IMR-90 (cell line): ENCODE measurements around the gene KCNK5. TPM values are rescaled to one million over a fixed set of nuclear protein-coding genes. Genes with fewer than 3 reads are reported as not detected.

Experiments
- ATAC-seq: fragments of 200-7000 bp; cut with Tn5 transposase; 2 replicates; pipeline ENCODE4 v1.9.1; 2020; ENCODE audit warnings: low read depth, mild to moderate bottlenecking, moderate library complexity
- BruUV-seq: library from RNA; stranded (reverse); fragments of 400-500 nt; replicated peaks from 2 replicates; lab custom pipeline; 2021; lab: Mats Ljungman, UMichigan
- CTCF ChIA-PET: fragments of 300-600 bp; formaldehyde crosslinking; extraction: SDS; loops from one replicate; lab custom pipeline; 2021; ENCODE audit warnings: antibody characterized with exemption; lab: Yijun Ruan, JAX
- POLR2A ChIA-PET: fragments of 300-600 bp; sonication (Branson Sonifier 250); formaldehyde crosslinking; loops from one replicate; lab custom pipeline; 2022; ENCODE audit warnings: antibody characterized with exemption; ENCODE audit not compliant: unreplicated experiment; lab: Charles Lee
- DNase-seq: peaks from one replicate; pipeline ENCODE4 v3.0.0; 2013
- H2AFZ ChIP-seq: replicated peaks from 2 replicates; pipeline ENCODE3; 2013; ENCODE audit warnings: low read length, mild to moderate bottlenecking; ENCODE audit not compliant: poor library complexity
- H2AK5ac ChIP-seq: 2 replicates; pipeline ENCODE4 v1.6.1; 2013; ENCODE audit warnings: low read depth, low read length, inconsistent platforms
- H2AK9ac ChIP-seq: replicated peaks from 2 replicates; pipeline ENCODE3; 2013; ENCODE audit warnings: mild to moderate bottlenecking, low read depth, low read length, moderate library complexity; ENCODE audit not compliant: poor library complexity
- H2BK120ac ChIP-seq: 2 replicates; pipeline ENCODE4 v1.6.1; 2013; ENCODE audit warnings: low read depth, low read length, inconsistent platforms
- H2BK15ac ChIP-seq: 3 replicates; pipeline ENCODE4 v1.6.1; 2013; ENCODE audit warnings: low read depth, low read length, inconsistent platforms
- H2BK20ac ChIP-seq: 2 replicates; pipeline ENCODE4 v1.6.1; 2013; ENCODE audit warnings: low read depth, mild to moderate bottlenecking, inconsistent platforms, low read length, moderate library complexity
- H2BK5ac ChIP-seq: 2 replicates; pipeline ENCODE4 v1.6.1; 2013; ENCODE audit warnings: mild to moderate bottlenecking, low read depth, low read length, inconsistent platforms; ENCODE audit not compliant: poor library complexity, severe bottlenecking
- H3K14ac ChIP-seq: replicated peaks from 2 replicates; pipeline ENCODE4 v1.6.1; 2013; ENCODE audit warnings: low read depth, low read length, inconsistent platforms
- H3K18ac ChIP-seq: 2 replicates; pipeline ENCODE4 v1.6.1; 2013; ENCODE audit warnings: low read depth, low read length, control low read depth
- H3K23ac ChIP-seq: 2 replicates; pipeline ENCODE4 v1.6.1; 2013; ENCODE audit warnings: low read depth, low read length, inconsistent platforms
- H3K27ac ChIP-seq: 2 replicates; pipeline ENCODE4 v1.5.1; 2013; ENCODE audit warnings: mild to moderate bottlenecking, control low read depth, low read length; ENCODE audit not compliant: insufficient read depth
- H3K27me3 ChIP-seq: 2 replicates; pipeline ENCODE4 v1.6.1; 2013; ENCODE audit warnings: low read length; ENCODE audit not compliant: control insufficient read depth, insufficient read depth
- H3K36me3 ChIP-seq: 2 replicates; pipeline ENCODE4 v1.6.1; 2013; ENCODE audit warnings: low read length, mixed read lengths; ENCODE audit not compliant: control insufficient read depth, insufficient read depth
- H3K4ac ChIP-seq: 2 replicates; pipeline ENCODE4 v1.6.1; 2013; ENCODE audit warnings: low read depth, low read length, inconsistent platforms
- H3K4me1 ChIP-seq: 2 replicates; pipeline ENCODE4 v1.6.1; 2013; ENCODE audit warnings: low read length, mixed read lengths; ENCODE audit not compliant: control insufficient read depth, insufficient read depth
- H3K4me2 ChIP-seq: 2 replicates; pipeline ENCODE4 v1.6.1; 2013; ENCODE audit warnings: low read depth, mild to moderate bottlenecking, control low read depth, low read length, moderate library complexity
- H3K4me3 ChIP-seq: 2 replicates; pipeline ENCODE4 v1.5.1; 2013; ENCODE audit warnings: low read depth, mild to moderate bottlenecking, control low read depth, low read length, moderate library complexity; ENCODE audit not compliant: insufficient read depth
- H3K56ac ChIP-seq: 2 replicates; pipeline ENCODE4 v1.6.1; 2013; ENCODE audit warnings: low read length, inconsistent platforms; ENCODE audit not compliant: insufficient read depth; ENCODE audit errors: extremely low read depth
- H3K79me1 ChIP-seq, 2 experiments: 2 replicates each; pipeline ENCODE4 v1.6.1; 2013; ENCODE audit warnings: low read length in 2 of 2, inconsistent platforms in 1 of 2, low read depth in 1 of 2
- H3K9ac ChIP-seq: 2 replicates; pipeline ENCODE4 v1.6.1; 2013; ENCODE audit warnings: low read depth, low read length, control low read depth
- H3K9me1 ChIP-seq: 2 replicates; pipeline ENCODE4 v1.6.1; 2013; ENCODE audit warnings: low read length, inconsistent platforms; ENCODE audit not compliant: insufficient read depth
- H3K9me3 ChIP-seq: 2 replicates; pipeline ENCODE4 v1.6.1; 2013; ENCODE audit warnings: low read length; ENCODE audit not compliant: control insufficient read depth, insufficient read depth
- H4K20me1 ChIP-seq: 2 replicates; pipeline ENCODE4 v1.6.1; 2013; ENCODE audit warnings: low read length, inconsistent platforms; ENCODE audit not compliant: insufficient read depth
- H4K5ac ChIP-seq: 2 replicates; pipeline ENCODE4 v1.6.1; 2013; ENCODE audit warnings: mild to moderate bottlenecking, low read depth, low read length, control low read depth
- H4K8ac ChIP-seq, 2 experiments: 2 replicates each; pipeline ENCODE4 v1.6.1; 2013; ENCODE audit warnings: low read depth in 2 of 2, low read length in 2 of 2, control low read depth in 1 of 2, inconsistent platforms in 1 of 2
- H4K91ac ChIP-seq: 2 replicates; pipeline ENCODE4 v1.6.1; 2013; ENCODE audit warnings: low read depth, low read length, inconsistent platforms; ENCODE audit not compliant: insufficient read depth
- BHLHE40 ChIP-seq: fragments of 150-350 bp; IDR thresholded peaks from 2 replicates; pipeline ENCODE4 v1.6.1; 2016; ENCODE audit warnings: mild to moderate bottlenecking, low read depth, low read length
- CEBPB ChIP-seq: IDR thresholded peaks from 2 replicates; pipeline ENCODE4 v1.6.1; 2012; ENCODE audit warnings: low read depth, low read length, improper control_type of control experiment
- CHD1 ChIP-seq: IDR thresholded peaks from 2 replicates; pipeline ENCODE4 v1.6.1; 2012; ENCODE audit warnings: low read depth, low read length, improper control_type of control experiment
- FOS ChIP-seq: fragments of 150-350 bp; IDR thresholded peaks from 2 replicates; pipeline ENCODE4 v1.6.1; 2016; ENCODE audit warnings: low read depth, low read length
- MAFK ChIP-seq: IDR thresholded peaks from 2 replicates; pipeline ENCODE4 v1.6.1; 2012; ENCODE audit warnings: low read depth, low read length, improper control_type of control experiment
- MAZ ChIP-seq: IDR thresholded peaks from 2 replicates; pipeline ENCODE4 v1.6.1; 2012; ENCODE audit warnings: low read depth, mild to moderate bottlenecking, low read length, improper control_type of control experiment, moderate library complexity, borderline replicate concordance
- MXI1 ChIP-seq: IDR thresholded peaks from 2 replicates; pipeline ENCODE4 v1.6.1; 2012; ENCODE audit warnings: low read depth, mild to moderate bottlenecking, low read length, moderate library complexity, borderline replicate concordance
- POLR2A ChIP-seq: IDR thresholded peaks from 2 replicates; pipeline ENCODE4 v1.6.1; 2012; ENCODE audit warnings: mild to moderate bottlenecking, low read depth, low read length
- RCOR1 ChIP-seq: IDR thresholded peaks from 2 replicates; pipeline ENCODE4 v1.6.1; 2012; ENCODE audit warnings: mild to moderate bottlenecking, low read length, improper control_type of control experiment; ENCODE audit not compliant: insufficient replicate concordance
- RFX5 ChIP-seq: IDR thresholded peaks from 2 replicates; pipeline ENCODE4 v1.8.0; 2012; ENCODE audit warnings: low read depth, mild to moderate bottlenecking, low read length, moderate library complexity
- SMC3 ChIP-seq: fragments of 150-350 bp; IDR thresholded peaks from 2 replicates; pipeline ENCODE4 v1.6.1; 2016; ENCODE audit warnings: low read depth, mild to moderate bottlenecking, antibody characterized with exemption, low read length, moderate library complexity
- WGBS, 2 experiments: methylation state at CpG; one replicate each; pipeline versions ENCODE4 v1.1.5 to v1.1.7; 2013; ENCODE audit warnings: missing lambda C conversion rate in 2 of 2; ENCODE audit not compliant: insufficient read length in 1 of 2; ENCODE audit errors: extremely low coverage in 2 of 2; 5-methylcytosine and 5-hydroxymethylcytosine counted together
- dilution Hi-C: fragments of 300-500 bp; cut with HindIII; formaldehyde crosslinking; loops from one replicate; pipeline ENCODE4 v1.14.3; 2018; ENCODE audit warnings: low sequenced_read_pairs; ENCODE audit not compliant: unreplicated experiment
- in situ Hi-C: fragments of 300-500 bp; cut with MboI; formaldehyde crosslinking; loops from 3 replicates; pipeline ENCODE4 v1.14.3; 2019; ENCODE audit warnings: low sequenced_read_pairs, inconsistent platforms, mixed read lengths
- intact Hi-C: fragments of 100-400 bp; cut with micrococcal nuclease; formaldehyde crosslinking; loops from 2 replicates; pipeline ENCODE4 v1.10.0; 2022
- polyA plus RNA-seq, 3 experiments: library from polyadenylated mRNA; depleted of rRNA; stranded (reverse); fragments of >200 nt; gene quantifications; 2 replicates each; pipeline ENCODE4 v1.2.3, GENCODE V29; 2012; ENCODE audit warnings: low replicate concordance in 1 of 3
- total RNA-seq: library from RNA; depleted of rRNA; stranded (reverse); fragments of >200 nt; gene quantifications from 2 replicates; pipeline ENCODE4 v1.2.3, GENCODE V29; 2012
- TF ChIP-seq, protein P1 (sequence below): conservative IDR thresholded peaks from 2 replicates; pipeline ENCODE4 v1.5.1; 2012; ENCODE audit warnings: mild to moderate bottlenecking, low read depth, low read length, improper control_type of control experiment
- TF ChIP-seq, protein P2 (sequence below): fragments of 150-350 bp; IDR thresholded peaks from 2 replicates; pipeline ENCODE4 v1.6.1; 2016; ENCODE audit warnings: low read depth, mild to moderate bottlenecking, low read length, moderate library complexity, borderline replicate concordance

Gene KCNK5
- total and polyA plus RNA-seq, 2 of the 4 experiments (the other 2 are of a cell fraction), result not detected

DNA sequence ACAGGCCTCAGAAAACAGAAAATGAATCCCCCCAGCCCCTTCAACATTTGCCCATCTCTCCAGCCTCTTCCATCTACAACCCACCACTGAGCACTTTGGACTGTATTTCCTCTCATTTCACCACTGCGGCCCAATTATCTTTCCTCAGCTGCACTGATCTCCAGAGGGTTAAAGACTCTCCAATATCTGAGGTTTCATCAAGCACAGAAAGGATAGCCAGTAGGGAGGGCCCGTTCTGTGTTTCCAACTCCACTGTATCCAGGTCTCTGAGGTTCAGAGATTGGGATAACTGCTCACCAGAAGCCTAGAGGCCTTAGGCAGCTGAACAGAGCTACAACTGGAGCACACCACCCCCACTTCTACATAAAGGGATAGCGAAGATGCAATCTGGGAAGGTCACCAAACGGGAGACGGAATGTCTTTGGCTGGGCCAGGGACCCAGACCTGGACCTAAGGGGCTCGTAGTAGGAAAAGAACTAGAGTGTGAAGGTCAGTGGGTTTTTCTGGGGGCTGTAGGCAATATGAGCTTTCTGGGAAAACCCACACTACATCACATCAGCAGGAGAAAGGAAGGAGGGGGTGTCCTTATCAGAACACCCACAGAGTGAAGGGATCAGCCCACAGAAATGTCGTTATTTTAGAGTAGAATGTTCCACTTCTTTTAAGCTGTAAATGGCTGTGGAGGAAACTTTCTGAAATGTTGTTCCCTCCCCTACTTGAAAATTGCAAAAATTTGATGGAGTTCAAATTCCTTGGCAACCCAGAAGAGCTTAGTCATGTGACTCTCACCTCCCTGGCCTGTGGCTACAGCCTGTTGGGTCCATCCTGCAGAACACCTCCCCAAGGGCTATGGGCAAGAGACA lies 7.3 kb downstream of the KCNK5 start:
- DNase-seq (no peak), ATAC-seq (no peak)
- Histone ChIP-seq H4K20me1 (no peaks in the 10 kb centered on the region), H2AK9ac (no peak overlapping the region), H3K79me1 (no peaks in the 10 kb centered on the region), H2AK5ac (no peak overlapping the region), H2BK5ac (no peak overlapping the region), H4K91ac (no peak overlapping the region), H2BK20ac (no peak overlapping the region), H3K14ac (no peak overlapping the region), H2BK15ac (no peak overlapping the region), H3K18ac (no peak overlapping the region), H2AFZ (no peak overlapping the region), H3K36me3 (no peaks in the 10 kb centered on the region), H4K8ac (no peak overlapping the region), H4K5ac (no peak overlapping the region), H2BK120ac (no peak overlapping the region), H3K23ac (no peak overlapping the region), H3K27ac (no peak overlapping the region), H3K4me1 (no peaks in the 10 kb centered on the region), H3K9me1 (no peaks in the 10 kb centered on the region), H3K27me3 (no peaks in the 10 kb centered on the region; the same call in 1 of the 2 replicates), H3K4me2 (no peak overlapping the region), H3K9me3 (no peaks in the 10 kb centered on the region), H3K4ac (no peak overlapping the region), H3K56ac (no peak overlapping the region), H3K9ac (no peak overlapping the region), H3K4me3 (no peak overlapping the region)
- ChIA-PET POLR2A (no interaction called here), CTCF (no interaction called here)
- in situ Hi-C loops, result no loop called here
- intact Hi-C loops, result no loop called here
- dilution Hi-C loops, result no loop called here
- TF ChIP-seq, protein P1, sequence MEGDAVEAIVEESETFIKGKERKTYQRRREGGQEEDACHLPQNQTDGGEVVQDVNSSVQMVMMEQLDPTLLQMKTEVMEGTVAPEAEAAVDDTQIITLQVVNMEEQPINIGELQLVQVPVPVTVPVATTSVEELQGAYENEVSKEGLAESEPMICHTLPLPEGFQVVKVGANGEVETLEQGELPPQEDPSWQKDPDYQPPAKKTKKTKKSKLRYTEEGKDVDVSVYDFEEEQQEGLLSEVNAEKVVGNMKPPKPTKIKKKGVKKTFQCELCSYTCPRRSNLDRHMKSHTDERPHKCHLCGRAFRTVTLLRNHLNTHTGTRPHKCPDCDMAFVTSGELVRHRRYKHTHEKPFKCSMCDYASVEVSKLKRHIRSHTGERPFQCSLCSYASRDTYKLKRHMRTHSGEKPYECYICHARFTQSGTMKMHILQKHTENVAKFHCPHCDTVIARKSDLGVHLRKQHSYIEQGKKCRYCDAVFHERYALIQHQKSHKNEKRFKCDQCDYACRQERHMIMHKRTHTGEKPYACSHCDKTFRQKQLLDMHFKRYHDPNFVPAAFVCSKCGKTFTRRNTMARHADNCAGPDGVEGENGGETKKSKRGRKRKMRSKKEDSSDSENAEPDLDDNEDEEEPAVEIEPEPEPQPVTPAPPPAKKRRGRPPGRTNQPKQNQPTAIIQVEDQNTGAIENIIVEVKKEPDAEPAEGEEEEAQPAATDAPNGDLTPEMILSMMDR, result no peak
- TF ChIP-seq SMC3 (no peak), RCOR1 (no peak), BHLHE40 (no peak), FOS (no peak), CEBPB (no peak), POLR2A (no peak), RFX5 (no peak), MXI1 (no peak), MAFK (no peak), CHD1 (no peak), MAZ (no peak)
- TF ChIP-seq, protein P2, sequence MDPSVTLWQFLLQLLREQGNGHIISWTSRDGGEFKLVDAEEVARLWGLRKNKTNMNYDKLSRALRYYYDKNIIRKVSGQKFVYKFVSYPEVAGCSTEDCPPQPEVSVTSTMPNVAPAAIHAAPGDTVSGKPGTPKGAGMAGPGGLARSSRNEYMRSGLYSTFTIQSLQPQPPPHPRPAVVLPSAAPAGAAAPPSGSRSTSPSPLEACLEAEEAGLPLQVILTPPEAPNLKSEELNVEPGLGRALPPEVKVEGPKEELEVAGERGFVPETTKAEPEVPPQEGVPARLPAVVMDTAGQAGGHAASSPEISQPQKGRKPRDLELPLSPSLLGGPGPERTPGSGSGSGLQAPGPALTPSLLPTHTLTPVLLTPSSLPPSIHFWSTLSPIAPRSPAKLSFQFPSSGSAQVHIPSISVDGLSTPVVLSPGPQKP, result no peak
- WGBS, 2 experiments, result no CpG with 5 or more reads among the region's 7 CpGs
- no TSS peak for BruUV-seq
